Subcutaneous abdominal adipose tissue (tissue), 5 donors: ENCODE measurements around the gene TFG.
A peak's percentile ranks its signal among the peaks of the same experiment; 100 is the strongest.

Experiments used
- H3K27ac ChIP-seq: one replicate; pipeline ENCODE4 v1.7.0; 2013; ENCODE audit warnings: low read depth, mild to moderate bottlenecking, inconsistent platforms, low read length, moderate library complexity
- H3K27me3 ChIP-seq, 5 donors: one replicate each; pipeline ENCODE4 v1.7.0; 2013; ENCODE audit warnings: low read length in 5 of 5, inconsistent platforms in 1 of 5; ENCODE audit not compliant: control insufficient read depth in 5 of 5, insufficient read depth in 4 of 5
- H3K36me3 ChIP-seq, 5 donors: one replicate each; pipeline ENCODE4 v1.7.0; 2013; ENCODE audit warnings: low read length in 5 of 5; ENCODE audit not compliant: control insufficient read depth in 5 of 5, insufficient read depth in 5 of 5
- H3K4me1 ChIP-seq, 5 donors: one replicate each; pipeline ENCODE4 v1.7.0; 2013; ENCODE audit warnings: low read length in 5 of 5, mild to moderate bottlenecking in 3 of 5, moderate library complexity in 1 of 5; ENCODE audit not compliant: control insufficient read depth in 5 of 5, insufficient read depth in 5 of 5
- H3K4me3 ChIP-seq, 5 donors: one replicate each; pipeline ENCODE4 v1.7.0; 2013; ENCODE audit warnings: low read length in 5 of 5, low read depth in 1 of 5
- H3K9ac ChIP-seq, 5 donors: one replicate each; pipeline ENCODE4 v1.7.0; 2013; ENCODE audit warnings: low read length in 5 of 5, mild to moderate bottlenecking in 4 of 5, moderate library complexity in 3 of 5
- H3K9me3 ChIP-seq, 5 donors: one replicate each; pipeline ENCODE4 v1.7.0; 2013; ENCODE audit warnings: low read length in 5 of 5; ENCODE audit not compliant: control insufficient read depth in 5 of 5
- donor health status: healthy.
- donor health status: healthy.
- donor health status: healthy.
- donor health status: healthy.
- donor health status: healthy.

Gene TFG

DNA sequence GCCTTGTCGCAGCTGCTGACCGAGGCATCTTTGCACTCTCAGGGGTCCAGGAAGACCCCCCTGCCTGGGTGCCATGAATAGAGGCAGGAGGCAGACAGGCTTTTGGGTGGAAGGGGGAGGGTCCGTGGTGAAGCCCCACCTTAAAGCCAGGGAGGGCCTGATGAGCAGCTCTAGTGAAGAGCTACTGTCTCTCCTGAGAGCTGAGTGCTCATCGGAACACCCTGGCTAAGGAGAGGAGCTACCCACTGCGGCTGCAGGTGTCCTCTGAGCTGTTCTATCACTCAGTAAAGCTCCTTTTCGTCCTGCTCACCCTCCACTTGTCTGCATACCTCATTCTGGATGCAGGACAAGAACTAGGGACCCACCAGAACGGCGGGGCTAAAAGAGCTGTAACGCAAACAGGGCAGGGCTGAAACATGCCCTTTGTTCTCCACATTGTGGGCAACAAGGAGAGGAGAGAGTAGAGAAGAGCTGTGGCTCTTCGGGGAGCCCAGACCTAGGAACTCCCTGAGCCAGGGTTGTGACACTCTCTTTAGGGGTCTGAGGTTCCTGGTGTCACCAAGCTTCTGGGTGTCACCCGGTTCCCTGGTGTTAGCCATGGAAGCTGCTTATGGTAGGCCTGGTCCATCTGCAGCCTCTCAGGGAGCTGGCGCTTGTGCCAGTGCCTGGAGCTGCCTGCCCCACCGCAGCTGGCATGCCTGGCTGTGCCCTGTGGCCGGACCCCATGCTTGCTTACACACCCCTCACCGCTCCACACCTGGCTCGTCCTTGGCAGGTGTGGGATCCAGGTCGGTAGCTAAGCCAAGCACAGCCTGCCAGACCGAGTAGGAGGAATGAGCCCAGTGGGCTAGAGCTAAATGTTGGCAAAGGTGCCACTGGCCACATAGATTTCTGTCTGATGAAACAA is 26.2 kb upstream of the TFG start:
- H3K27ac ChIP-seq = no peak overlapping the region
- H3K9me3 ChIP-seq = peaks cover 0 to 2% (median 0%) of the 10 kb centered on the region in 5 donors
- peak overlapping the region in 4 of 5 donors; percentile 22 to 35 (median 28) for H3K4me3 ChIP-seq
- no peaks in the 10 kb centered on the region for H3K27me3 ChIP-seq
- H3K4me1 ChIP-seq = no peaks in the 10 kb centered on the region
- H3K36me3 ChIP-seq = no peaks in the 10 kb centered on the region
- H3K9ac ChIP-seq = no peak overlapping the region

DNA sequence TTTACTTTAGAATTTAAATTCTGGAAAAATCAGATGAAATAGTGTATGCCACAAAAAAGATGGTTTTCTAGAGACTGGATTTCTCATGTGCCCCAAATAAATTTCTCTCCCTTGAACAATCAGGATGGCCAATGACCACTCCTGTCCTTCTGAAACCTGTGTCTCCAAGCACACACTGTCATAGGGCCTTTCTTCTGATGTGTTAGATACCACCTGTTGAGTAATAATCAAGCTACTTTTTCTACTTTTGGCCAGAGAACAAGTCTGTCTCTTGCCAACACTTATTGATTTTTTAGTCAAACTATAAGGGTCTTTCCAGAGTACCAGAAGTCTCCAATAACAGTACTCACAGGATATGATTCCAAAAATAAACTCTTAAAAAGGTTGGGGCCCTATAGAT is 16.1 kb upstream of the TFG start:
- Histone ChIP-seq H3K4me1 (no peaks in the 10 kb centered on the region), H3K36me3 (no peaks in the 10 kb centered on the region), H3K9me3 (peaks cover 0 to 3% (median 0%) of the 10 kb centered on the region in 5 donors), H3K27me3 (peaks cover 2 to 10% (median 3%) of the 10 kb centered on the region in 5 donors), H3K9ac (no peak overlapping the region), H3K27ac (no peak overlapping the region), H3K4me3 (no peak overlapping the region)

DNA sequence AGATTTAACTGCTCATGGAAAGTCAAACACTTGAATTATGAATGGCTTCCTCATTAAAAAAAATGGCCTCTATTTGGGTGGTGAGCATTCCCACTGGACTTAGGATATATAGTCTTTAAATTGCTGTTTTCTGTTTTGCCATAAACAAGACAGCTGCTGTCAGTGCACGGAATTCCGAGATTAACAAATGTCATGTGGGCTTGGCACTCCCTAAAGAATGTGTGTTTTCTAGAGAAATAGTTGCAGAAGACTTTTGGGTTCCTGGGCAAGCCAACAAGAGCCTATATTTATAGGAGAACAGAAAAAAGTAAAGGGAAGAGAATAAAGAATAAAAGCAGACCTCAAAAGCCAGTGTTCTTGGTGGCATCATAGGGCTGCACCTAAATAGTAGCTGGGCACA is 13.6 kb upstream of the TFG start:
- H3K27me3 ChIP-seq = peaks cover 2 to 10% (median 3%) of the 10 kb centered on the region in 5 donors
- no peaks in the 10 kb centered on the region for H3K4me1 ChIP-seq
- H3K9ac ChIP-seq = no peak overlapping the region
- no peak overlapping the region for H3K27ac ChIP-seq
- H3K36me3 ChIP-seq = no peaks in the 10 kb centered on the region
- H3K4me3 ChIP-seq = no peak overlapping the region
- peaks cover 0 to 3% (median 0%) of the 10 kb centered on the region in 5 donors for H3K9me3 ChIP-seq

DNA sequence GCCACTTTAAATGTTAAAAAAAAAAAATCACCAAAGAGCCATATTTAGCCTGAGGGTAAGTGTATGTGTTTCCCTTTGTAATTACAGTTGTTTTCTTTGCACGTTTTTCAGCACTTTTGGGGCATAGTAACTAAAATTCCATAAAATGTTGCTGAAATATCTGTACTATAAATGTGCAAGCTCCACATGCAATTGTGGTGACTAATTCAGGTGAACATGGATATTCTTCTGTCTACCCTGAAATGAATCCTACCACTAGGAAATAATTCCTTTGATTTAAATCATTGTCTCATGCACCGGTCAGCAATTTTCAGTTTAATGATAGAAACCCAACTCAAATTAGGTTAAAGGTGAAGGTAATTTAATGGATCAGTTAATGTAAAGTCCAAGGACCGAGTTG is 13.1 kb upstream of the TFG start:
- Histone ChIP-seq H3K9ac (no peak overlapping the region), H3K27ac (no peak overlapping the region), H3K27me3 (peaks cover 2 to 10% (median 3%) of the 10 kb centered on the region in 5 donors), H3K9me3 (peaks cover 0 to 3% (median 0%) of the 10 kb centered on the region in 5 donors), H3K36me3 (no peaks in the 10 kb centered on the region), H3K4me3 (no peak overlapping the region), H3K4me1 (no peaks in the 10 kb centered on the region)

DNA sequence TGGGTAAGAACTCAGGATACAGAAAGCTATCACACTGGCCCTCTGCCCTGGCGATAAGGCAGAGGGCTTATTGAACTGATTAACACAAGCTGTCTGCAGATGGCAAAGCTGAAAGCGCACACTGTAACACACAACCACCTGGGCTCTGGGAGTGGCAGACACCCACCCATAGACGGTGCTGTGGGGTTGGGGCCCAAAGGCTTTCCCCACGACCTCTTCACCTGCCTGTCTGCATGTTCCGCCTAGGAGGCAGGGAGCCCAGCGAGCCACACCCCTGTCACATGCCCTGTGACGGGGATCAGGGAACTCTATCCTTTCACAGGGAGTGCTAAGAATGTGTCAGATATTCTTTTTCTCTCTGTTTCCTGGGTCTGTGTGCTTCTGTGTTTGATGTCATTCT is 12.1 kb upstream of the TFG start:
- Histone ChIP-seq H3K27ac (no peak overlapping the region), H3K4me3 (no peak overlapping the region), H3K4me1 (no peaks in the 10 kb centered on the region), H3K36me3 (no peaks in the 10 kb centered on the region), H3K9me3 (peaks cover 0 to 3% (median 0%) of the 10 kb centered on the region in 5 donors), H3K27me3 (peaks cover 0 to 10% (median 3%) of the 10 kb centered on the region in 5 donors), H3K9ac (no peak overlapping the region)

DNA sequence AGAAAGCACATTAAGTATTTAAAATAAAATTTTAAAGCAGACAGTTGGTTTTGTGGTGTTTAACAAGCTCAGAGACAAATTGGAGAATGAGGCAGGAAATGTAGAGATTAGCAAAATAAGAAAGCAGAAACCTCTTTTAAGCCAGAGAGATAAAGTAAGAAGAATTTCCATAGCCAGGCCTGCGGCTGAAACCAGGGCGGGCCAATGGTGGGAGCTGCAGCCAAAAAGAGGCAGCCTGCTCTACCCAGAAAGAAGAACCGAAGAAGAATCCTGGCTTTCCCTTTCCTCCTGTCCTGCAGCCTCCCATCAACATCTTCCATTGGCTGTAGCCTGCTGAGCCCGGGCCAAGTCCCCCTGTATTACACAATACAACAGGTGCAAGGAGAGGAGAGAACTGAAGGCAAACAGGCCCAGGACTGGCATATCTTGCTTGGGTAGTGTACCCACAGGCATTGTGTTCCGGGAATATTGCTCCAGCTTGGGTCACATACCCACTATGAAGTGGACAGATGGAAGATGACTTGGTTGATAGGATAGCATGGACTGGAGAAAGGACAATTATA is 11.5 kb upstream of the TFG start:
- Histone ChIP-seq H3K9me3 (peaks cover 0 to 3% (median 0%) of the 10 kb centered on the region in 5 donors), H3K36me3 (no peaks in the 10 kb centered on the region), H3K27me3 (peaks cover 0 to 10% (median 3%) of the 10 kb centered on the region in 5 donors), H3K27ac (no peak overlapping the region), H3K9ac (no peak overlapping the region), H3K4me1 (no peaks in the 10 kb centered on the region), H3K4me3 (no peak overlapping the region)

DNA sequence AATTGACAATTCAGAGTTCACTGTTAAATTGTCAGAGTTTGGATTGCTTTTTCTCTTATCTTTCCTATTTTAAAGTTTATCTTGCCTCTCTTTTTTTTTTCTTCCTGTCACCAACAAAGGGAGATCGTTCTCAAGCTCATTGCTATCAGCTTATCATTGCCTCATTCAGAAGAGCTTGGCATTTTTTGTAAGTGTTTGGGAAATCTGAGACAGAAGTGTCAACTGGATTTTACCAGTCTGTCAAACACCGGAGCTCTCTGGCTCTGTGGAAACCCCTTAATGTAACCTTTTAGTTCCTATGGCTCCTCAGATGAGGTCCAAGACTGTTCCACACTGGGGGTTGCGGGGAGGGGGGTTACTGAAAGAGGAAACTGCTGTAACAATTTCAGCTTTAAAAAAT is 10.6 kb upstream of the TFG start:
- Histone ChIP-seq H3K4me1 (no peaks in the 10 kb centered on the region), H3K4me3 (no peak overlapping the region), H3K27me3 (peaks cover 0 to 10% (median 3%) of the 10 kb centered on the region in 5 donors), H3K27ac (no peak overlapping the region), H3K36me3 (no peaks in the 10 kb centered on the region), H3K9me3 (peaks cover 0 to 3% (median 0%) of the 10 kb centered on the region in 5 donors), H3K9ac (no peak overlapping the region)

DNA sequence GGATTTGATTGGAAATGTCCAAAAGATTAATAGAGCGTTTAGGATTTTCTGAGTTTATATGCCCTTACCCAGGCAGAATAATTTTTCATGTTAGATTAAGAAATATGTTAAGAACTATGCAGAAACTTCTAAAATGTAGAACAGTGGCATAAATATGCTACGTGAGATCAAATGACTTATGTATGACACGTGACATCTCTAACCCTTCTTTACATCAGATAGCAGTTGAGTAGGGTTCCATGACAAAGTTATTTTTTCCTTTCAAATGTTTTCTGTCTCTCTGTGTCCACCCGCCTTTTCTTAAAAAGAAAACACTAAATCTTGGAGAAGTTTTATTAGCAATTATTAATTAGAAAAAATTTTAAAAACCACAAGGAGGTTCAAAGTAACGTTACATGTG is 8.6 kb upstream of the TFG start:
- Histone ChIP-seq H3K36me3 (no peaks in the 10 kb centered on the region), H3K27me3 (peaks cover 0 to 14% (median 0%) of the 10 kb centered on the region in 5 donors), H3K9ac (no peak overlapping the region), H3K4me3 (no peak overlapping the region), H3K4me1 (no peaks in the 10 kb centered on the region), H3K27ac (no peak overlapping the region), H3K9me3 (peaks cover 0 to 3% (median 0%) of the 10 kb centered on the region in 5 donors)

DNA sequence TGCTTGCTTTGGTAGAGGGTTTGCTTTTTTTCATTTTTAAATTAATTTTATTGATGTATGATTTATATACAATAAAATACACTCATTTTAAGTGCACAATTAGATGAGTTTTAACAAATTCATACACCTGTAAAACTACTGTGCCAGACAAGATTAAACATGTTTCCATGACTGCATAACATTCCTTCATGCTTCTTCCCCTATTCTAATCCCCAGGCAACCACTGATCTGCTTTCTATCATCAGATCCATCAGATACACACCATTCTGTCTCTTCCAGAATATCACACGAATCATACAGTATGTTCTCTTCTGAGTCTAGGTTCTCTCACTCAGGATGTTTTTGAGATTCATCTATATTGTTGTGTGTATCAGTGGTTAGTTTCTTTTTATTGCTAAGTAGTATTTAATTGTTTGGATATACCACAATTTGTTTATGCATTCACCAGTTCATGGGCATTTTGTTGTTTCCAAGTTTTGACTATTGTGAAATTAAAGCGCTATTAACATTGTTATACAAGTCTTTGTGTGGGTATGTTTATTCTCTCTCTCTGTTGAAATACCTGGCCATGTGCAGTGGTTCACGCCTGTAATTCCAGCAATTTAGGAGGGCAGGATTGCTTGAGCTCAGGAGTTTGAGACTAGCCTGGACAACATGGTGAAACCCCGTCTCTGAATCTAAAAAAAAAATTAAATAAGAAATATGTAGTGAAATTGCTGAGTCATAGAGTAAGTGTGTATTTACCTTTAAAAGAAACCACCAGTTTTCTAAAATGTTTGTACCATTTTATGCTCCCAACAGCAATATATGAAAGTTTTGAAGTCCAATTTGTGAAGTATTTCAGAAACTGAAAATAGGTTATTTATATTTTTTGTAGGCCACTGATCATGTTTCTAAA is 7.0 kb upstream of the TFG start:
- H3K36me3 ChIP-seq = no peaks in the 10 kb centered on the region
- H3K9ac ChIP-seq = no peak overlapping the region
- no peak overlapping the region for H3K4me3 ChIP-seq
- H3K4me1 ChIP-seq = no peaks in the 10 kb centered on the region
- H3K27me3 ChIP-seq = peaks cover 0 to 12% (median 0%) of the 10 kb centered on the region in 5 donors
- H3K9me3 ChIP-seq = no peaks in the 10 kb centered on the region
- H3K27ac ChIP-seq = no peak overlapping the region
